SJCRH30 (cell line): ENCODE results near the gene GJC2. TPM values are rescaled to one million over a fixed set of nuclear protein-coding genes. Genes with fewer than 3 reads are reported as not detected.
"Not testable (repeated sequence)": the region's sequence is repeated elsewhere in the genome, so short reads cannot be mapped to it uniquely, and the experiment has no call there.

Source experiments
- DNase-seq, 2 experiments: peaks; one replicate each; pipeline ENCODE4 v3.0.0-alpha.2; 2015 to 2020
- H3K27ac ChIP-seq: fragments of 250-450 bp; sonication (Bioruptor Pico); 2 replicates; pipeline ENCODE4 v1.5.1; 2020; ENCODE audit warnings: mild to moderate bottlenecking, moderate library complexity
- H3K27me3 ChIP-seq: fragments of 250-450 bp; sonication (Bioruptor Pico); 2 replicates; pipeline ENCODE4 v1.5.1; 2020; ENCODE audit warnings: mild to moderate bottlenecking, moderate library complexity
- H3K36me3 ChIP-seq: fragments of 250-450 bp; sonication (Bioruptor Pico); 2 replicates; pipeline ENCODE4 v1.5.1; 2020; ENCODE audit warnings: mild to moderate bottlenecking, moderate library complexity
- H3K4me1 ChIP-seq: fragments of 250-450 bp; sonication (Bioruptor Pico); 2 replicates; pipeline ENCODE4 v1.5.1; 2020; ENCODE audit warnings: mild to moderate bottlenecking, moderate library complexity
- H3K4me3 ChIP-seq: fragments of 250-450 bp; sonication (Bioruptor Pico); 2 replicates; pipeline ENCODE4 v1.5.1; 2020; ENCODE audit warnings: mild to moderate bottlenecking, moderate library complexity
- H3K9me3 ChIP-seq: fragments of 250-450 bp; sonication (Bioruptor Pico); replicated peaks from 2 replicates; pipeline ENCODE4 v1.5.1; 2020; ENCODE audit warnings: mild to moderate bottlenecking, moderate library complexity
- total RNA-seq: library from RNA; depleted of rRNA; stranded (reverse); fragments of >200 nt; shearing (Covaris generic); gene quantifications from 2 replicates; pipeline ENCODE4 v1.2.3, GENCODE V29; 2014

The GJC2 gene
- total RNA-seq, 1 experiment from 2014 or later: 0.59 TPM

DNA sequence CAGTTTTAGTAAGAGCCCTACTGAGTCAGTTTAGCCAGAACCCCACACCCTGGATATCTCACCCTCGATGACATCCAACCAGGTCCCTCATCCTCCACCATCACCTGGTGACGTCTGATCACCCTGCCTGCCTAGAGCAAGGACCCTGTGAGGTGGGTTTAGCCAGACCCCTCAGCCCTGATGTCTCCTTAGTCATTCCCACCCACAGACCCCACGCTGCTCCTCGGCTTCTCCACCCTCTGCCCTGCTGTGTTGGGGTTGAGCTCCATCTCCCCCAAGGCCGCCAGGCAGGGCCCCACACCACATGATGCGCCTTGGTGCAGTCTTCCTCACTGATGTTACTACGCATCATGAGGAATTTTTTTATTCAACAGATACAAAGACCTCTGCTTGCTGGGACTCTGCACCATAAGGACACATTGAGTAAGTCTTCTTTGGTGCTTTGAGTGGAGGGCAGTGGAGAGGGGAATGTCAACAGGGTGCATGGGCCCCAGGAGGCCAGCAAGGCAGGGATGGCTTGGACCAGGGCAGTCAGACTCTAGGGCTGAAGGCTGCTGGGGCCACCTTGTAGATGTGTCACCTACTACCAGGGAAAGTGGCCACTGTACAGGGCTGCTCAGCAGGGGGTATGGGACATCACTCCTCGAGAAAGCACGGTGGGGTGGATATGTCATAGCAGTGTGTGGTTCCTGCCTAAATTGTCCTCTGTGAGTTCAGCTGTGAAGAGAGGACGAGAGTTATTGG lies 14.2 kb downstream of the GJC2 start:
- no peak overlapping the region for H3K27ac ChIP-seq
- peaks cover 13% of the 10 kb centered on the region for H3K4me1 ChIP-seq
- no peaks in the 10 kb centered on the region for H3K27me3 ChIP-seq
- H3K4me3 ChIP-seq: no peak overlapping the region
- H3K36me3 ChIP-seq: no peaks in the 10 kb centered on the region
- no peak for DNase-seq
- no peaks in the 10 kb centered on the region for H3K9me3 ChIP-seq

DNA sequence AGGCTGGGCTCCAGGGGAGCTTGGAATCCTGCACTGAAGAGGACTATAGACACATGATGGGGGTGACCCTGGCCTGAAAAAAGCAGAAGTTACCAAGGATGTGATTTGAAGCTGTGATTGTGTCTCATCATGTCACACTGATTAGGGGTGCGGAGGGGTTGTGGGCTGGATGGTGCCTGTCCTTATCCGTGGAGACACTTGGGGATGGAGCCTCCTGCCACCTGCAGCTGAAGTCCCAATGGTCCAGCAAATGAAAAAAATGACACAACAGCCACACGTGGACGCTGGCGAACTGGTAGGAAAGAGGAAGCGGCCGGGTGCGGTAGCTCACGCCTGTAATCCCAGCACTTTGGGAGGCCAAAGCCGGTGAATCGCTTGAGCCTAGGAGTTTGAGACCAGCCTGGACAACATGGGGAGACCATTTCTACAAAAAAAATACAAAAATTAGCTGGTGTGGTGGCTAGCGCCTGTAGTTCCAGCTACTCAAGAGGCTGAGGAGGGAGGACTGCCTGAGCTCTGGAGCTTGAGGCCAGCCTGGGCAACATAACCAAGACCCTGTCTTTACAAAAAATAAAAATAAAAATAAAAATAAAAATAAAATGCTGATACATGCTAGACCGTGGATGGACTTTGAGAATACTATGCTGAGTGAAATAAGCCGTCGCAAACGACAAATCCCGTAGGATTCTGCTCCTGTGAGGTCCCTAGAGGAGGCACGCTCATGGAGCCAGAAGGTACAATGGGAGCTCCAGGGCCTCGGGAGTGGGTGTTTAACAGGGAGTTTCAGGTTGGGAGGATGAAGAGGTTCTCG lies 15.0 kb downstream of the GJC2 start:
- Histone ChIP-seq H3K27me3 (no peaks in the 10 kb centered on the region), H3K27ac (peak overlapping the region; percentile 56), H3K9me3 (no peaks in the 10 kb centered on the region), H3K4me3 (peak overlapping the region; percentile 92), H3K36me3 (no peaks in the 10 kb centered on the region), H3K4me1 (peaks cover 13% of the 10 kb centered on the region)
- no peak for DNase-seq

DNA sequence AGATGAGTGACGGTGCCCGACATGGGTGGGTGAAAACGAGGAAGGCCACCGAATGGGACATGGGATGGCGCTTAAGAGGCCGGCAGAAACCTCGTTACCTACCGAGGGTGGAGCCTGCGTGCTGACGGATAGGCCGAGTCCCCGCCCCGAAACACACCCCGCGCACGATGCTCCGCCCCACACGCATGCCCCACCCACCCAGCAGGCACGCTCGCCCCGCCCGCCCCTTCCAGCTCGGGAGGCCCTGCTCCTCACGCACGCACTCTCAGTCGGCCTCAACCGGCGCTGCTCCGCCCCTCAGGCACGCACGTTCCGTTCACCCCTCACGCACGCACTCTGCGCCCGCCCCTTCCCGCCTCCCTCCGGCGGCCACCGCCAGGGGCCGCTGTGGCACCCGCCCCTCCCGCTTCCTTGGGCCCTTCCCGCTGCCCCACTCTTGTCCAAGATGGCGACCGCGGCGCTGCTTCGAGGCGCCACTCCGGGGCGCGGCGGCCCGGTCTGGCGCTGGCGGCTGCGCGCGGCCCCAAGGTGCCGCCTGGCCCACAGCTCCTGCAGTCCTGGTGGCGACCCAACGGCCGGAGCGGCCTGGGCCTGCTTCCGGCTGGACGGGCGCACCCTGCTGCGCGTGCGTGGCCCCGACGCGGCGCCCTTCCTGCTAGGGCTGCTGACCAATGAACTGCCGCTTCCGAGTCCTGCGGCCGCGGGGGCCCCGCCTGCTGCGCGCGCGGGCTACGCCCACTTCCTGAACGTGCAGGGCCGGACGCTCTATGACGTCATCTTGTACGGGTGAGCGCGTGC lies 15.8 kb downstream of the GJC2 start, which contains the start of gene IBA57:
Gene IBA57, plus strand, starts transcription at position 433 of the 798 bp plus-strand sequence. Its CDS starts 13 bp downstream, at position 446.
- H3K4me1 ChIP-seq: peaks cover 13% of the 10 kb centered on the region
- H3K27ac ChIP-seq: peak within 1 kb of the TSS; percentile 79
- H3K9me3 ChIP-seq: no peaks in the 10 kb centered on the region
- peak; percentile 99 to 100 for DNase-seq
- peak within 1 kb of the TSS; percentile 92 for H3K4me3 ChIP-seq
- no peaks in the 10 kb centered on the region for H3K27me3 ChIP-seq
- H3K36me3 ChIP-seq: no peaks in the 10 kb centered on the region

DNA sequence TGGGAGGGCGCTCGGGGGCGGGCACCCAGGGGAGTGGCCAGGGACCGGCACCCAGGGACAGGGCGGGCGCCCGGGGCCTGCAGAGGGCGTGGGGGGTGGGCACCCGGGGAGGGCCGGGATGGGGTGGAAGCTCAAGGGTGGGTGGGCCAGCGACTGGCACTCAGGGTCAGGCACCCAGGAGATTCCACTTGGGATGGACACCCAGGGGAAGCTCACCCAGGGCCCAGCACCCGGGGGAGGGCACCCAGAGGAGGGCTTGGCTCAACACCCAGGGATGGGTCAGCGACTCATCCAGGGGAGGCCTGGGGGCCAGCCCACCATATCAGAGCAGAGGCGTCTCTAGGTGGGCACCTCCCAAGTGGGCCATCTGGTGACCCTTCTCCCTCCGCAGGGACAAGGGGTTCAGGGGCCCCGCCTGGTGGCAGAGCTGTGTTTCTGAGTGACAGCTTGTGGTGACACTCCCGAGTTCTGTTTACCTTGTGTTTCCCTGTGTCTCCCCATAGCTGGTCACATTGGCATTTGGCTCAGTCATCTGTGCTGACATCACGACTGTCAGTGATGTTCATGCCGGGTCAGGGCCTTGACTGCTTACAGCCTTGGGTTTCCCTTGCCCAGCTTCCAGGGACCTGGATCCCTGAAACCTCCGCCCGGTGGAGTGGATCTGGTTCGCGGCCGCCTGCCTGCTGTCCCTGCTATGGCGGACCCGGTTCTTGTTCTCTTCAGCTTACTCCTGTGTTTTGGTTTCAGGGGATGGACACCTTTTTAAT lies 16.6 kb downstream of the GJC2 start:
- peak; percentile 54 to 62 for DNase-seq
- H3K27me3 ChIP-seq: no peaks in the 10 kb centered on the region
- H3K4me1 ChIP-seq: peaks cover 13% of the 10 kb centered on the region
- peak overlapping the region; percentile 79 for H3K27ac ChIP-seq
- no peaks in the 10 kb centered on the region for H3K9me3 ChIP-seq
- no peaks in the 10 kb centered on the region for H3K36me3 ChIP-seq
- H3K4me3 ChIP-seq: peak overlapping the region; percentile 92

DNA sequence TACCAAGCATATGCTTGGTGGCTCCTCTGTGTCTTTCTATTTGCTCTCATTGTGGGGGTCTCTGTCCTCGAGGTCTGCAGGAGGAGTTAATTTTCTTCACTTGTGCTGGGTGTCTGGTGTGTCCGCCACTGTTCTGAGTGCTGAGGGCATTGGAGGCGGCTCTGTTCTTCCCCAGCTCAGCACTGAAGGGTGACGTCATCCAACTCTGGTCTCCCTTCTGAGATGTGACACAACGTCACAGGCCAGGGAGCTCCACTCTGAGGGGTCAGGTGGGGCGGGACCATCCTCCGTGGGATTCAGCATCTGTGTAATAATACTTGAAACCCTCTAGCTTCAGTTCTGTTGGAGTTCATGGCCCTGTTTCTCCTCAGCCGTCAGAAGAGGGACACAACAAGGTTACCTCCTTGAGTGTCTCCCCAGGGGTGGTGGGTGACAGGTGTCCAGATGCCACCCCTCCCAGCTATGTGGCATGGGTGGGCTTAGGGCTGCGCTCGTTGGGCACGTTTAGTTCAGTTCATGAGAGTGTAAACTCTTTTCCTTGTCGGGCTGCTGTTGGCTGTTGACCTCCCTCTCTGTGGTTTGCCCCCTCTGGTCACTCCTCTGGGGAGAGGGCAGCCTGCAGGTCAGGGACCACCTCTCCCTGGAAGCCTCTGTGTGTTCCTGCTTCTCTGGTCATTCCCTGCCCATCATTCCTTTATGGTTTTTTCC lies 19.0 kb downstream of the GJC2 start:
- Histone ChIP-seq H3K9me3 (no peaks in the 10 kb centered on the region), H3K36me3 (no peaks in the 10 kb centered on the region), H3K27ac (no peak overlapping the region), H3K4me1 (peaks cover 4% of the 10 kb centered on the region; the same call in 1 of the 2 replicates), H3K4me3 (no peak overlapping the region), H3K27me3 (no peaks in the 10 kb centered on the region)
- DNase-seq: no peak

DNA sequence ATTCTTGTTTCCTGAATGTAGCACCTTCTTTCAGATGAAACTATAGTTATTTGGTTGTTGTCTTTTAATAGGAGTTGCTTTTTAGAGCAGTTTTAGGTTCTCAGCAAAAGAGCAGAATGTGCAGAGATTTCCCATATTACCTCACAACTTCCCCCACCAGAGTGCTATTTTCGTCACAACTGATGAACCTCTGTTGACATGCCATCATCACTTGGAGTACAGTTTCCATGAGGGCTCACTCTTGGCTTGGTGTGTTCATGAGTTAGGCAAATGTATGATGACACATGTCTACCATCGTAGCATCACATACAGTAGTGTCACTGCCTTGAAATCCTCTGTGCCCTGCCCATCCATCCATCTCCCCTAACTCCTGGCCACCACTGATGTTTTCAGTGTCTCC lies 19.6 kb downstream of the GJC2 start:
- DNase-seq: no peak
- Histone ChIP-seq H3K4me1 (peaks cover 4% of the 10 kb centered on the region; the same call in 1 of the 2 replicates), H3K27me3 (no peaks in the 10 kb centered on the region), H3K36me3 (no peaks in the 10 kb centered on the region), H3K27ac (no peak overlapping the region), H3K4me3 (no peak overlapping the region), H3K9me3 (no peaks in the 10 kb centered on the region)

DNA sequence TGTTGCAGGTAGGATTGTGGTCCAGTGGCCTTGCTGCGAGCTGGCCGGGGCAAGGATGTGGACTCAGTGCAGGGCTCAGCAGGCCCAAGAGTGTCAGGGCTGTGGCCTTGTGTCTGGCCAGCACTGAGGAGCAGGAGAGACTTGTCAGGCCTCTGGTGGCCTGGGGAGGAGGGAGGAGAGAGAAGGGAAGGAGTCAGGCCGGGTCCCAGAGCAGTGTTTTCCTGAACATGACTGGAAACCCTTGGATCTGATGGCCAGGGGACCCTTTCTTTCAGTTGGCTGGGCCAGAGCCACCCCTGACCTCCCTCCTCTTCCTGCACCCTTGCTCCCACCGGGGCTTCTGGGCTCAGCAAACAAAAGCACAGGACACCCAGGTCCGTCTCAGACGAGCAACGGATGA lies 20.9 kb downstream of the GJC2 start:
- Histone ChIP-seq H3K9me3 (no peaks in the 10 kb centered on the region), H3K4me3 (no peak overlapping the region), H3K4me1 (peaks cover 4% of the 10 kb centered on the region; the same call in 1 of the 2 replicates), H3K27ac (no peak overlapping the region), H3K36me3 (no peaks in the 10 kb centered on the region), H3K27me3 (no peaks in the 10 kb centered on the region)
- DNase-seq: no peak

DNA sequence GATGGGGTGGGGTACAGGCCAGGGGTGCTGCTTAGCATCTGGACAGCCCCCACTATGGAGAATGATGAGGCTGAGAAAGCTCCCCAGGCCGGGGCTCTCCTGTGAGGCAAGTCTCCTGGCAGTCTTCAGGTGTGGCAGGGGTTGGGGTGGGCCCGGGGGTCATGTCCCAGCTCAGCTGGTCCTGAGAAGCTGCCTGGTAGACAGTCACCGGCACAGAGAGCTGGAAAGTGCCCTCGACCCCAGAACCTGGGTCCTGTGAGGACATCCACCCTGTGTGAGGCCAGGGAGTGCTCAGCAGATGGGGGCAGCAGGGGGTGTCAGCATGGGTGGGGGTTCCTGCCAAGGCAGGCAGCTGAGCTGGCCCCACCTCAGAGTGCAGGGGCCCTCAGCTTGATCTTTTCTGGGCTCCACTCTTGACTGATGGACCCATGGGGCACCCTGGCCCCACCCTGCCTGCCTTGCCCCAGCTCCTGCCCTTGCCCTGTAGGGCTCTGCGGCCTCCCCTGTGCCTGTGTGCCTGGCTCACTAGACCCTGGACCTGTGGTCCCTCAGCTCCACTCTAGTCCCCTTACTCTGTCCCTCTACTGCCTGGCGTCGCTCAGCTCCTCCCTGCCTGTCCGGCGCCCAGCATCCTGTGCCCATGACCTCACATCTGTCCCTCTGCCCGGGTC lies 21.6 kb downstream of the GJC2 start:
- H3K27ac ChIP-seq: no peak overlapping the region
- peaks cover 4% of the 10 kb centered on the region; the same call in 1 of the 2 replicates for H3K4me1 ChIP-seq
- H3K27me3 ChIP-seq: no peaks in the 10 kb centered on the region
- no peak for DNase-seq
- H3K36me3 ChIP-seq: no peaks in the 10 kb centered on the region
- no peak overlapping the region for H3K4me3 ChIP-seq
- no peaks in the 10 kb centered on the region for H3K9me3 ChIP-seq

DNA sequence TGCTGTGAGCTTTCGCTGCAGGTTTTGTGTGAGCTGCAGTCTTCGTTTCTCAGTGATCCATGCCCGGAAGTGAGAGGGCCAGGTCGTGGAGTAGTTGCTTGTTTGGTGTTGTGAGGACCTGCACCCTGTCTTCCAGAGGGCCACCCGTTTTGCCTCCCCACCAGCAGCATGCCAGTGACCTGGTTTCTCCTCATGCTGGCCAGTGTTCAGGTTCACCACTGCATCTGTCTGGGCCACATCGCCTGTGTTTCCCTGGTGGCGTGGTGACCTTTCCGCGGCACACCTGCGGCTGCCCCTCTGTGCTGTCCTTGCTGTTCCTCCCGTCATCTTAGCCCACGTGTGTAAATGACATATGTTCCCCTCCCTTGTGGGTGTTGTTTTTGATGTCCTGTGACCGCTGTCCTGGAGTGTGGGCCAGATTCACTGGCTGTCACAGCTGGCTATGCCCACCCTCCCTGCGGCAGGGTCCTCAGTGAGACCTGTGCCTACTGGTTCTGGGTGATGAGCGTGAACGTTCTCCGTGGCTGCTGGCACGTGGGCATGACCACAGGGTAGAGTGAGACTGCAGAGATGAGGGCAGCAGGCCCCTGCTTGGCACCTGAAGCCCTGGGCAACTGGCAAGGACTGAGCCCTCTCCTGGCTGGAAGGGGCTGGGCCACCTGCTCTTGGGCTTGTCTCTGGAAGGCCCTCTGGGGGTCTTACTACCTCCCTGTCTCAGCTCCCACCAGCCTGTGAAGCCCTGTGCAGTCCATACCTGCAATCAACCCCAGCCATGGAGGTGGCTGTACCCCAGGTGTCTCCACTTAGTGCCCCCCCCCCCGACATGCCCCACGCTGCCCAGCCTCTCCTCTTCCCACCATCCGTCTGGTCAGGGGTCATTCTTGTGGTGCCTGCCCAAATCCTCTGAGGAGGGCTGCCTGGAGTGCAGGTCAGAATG lies 23.1 kb downstream of the GJC2 start:
- H3K9me3 ChIP-seq: no peaks in the 10 kb centered on the region
- H3K27ac ChIP-seq: no peak overlapping the region
- no peak for DNase-seq
- no peaks in the 10 kb centered on the region for H3K27me3 ChIP-seq
- no peak overlapping the region for H3K4me3 ChIP-seq
- no peaks in the 10 kb centered on the region for H3K4me1 ChIP-seq
- no peaks in the 10 kb centered on the region for H3K36me3 ChIP-seq

DNA sequence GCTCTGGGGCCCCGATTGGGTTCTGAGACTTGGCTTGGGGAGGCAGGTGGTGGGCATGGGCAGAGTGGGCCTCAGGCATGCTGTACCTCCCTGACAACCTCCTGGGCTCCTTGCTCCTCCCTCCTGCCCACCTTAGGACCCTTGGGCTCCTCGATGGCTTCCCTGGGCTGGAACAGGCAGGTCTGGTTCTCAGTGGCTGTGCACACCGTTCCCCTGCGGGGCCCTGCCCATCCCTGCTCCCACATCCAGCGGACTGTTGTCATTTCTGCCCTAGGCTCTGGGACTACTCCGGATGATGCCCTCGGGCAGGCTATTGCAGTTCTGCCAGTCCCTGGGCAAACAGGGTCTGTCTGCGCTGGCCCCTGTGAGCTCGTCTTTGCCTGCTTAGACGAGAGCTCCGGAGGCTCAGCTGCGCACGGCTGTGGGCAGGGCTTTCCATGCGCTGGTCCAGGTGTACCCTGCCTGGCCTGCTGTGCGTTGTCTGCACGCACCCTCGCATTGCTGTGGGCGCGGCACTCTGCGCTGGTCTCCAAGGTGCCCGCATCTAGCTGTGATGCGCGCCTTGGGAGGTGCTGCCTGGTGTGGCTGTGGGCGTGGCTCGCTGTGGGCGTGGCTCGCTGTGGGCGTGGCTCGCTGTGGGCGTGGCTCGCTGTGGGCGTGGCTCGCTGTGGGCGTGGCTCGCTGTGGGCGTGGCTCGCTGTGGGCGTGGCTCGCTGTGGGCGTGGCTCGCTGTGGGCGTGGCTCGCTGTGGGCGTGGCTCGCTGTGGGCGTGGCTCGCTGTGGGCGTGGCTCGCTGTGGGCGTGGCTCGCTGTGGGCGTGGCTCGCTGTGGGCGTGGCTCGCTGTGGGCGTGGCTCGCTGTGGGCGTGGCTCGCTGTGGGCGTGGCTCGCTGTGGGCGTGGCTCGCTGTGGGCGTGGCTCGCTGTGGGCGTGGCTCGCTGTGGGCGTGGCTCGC lies 24.1 kb downstream of the GJC2 start:
- not testable (repeated sequence) for H3K27me3 ChIP-seq, H3K27ac ChIP-seq, H3K4me3 ChIP-seq, H3K36me3 ChIP-seq, H3K4me1 ChIP-seq, H3K9me3 ChIP-seq, DNase-seq

DNA sequence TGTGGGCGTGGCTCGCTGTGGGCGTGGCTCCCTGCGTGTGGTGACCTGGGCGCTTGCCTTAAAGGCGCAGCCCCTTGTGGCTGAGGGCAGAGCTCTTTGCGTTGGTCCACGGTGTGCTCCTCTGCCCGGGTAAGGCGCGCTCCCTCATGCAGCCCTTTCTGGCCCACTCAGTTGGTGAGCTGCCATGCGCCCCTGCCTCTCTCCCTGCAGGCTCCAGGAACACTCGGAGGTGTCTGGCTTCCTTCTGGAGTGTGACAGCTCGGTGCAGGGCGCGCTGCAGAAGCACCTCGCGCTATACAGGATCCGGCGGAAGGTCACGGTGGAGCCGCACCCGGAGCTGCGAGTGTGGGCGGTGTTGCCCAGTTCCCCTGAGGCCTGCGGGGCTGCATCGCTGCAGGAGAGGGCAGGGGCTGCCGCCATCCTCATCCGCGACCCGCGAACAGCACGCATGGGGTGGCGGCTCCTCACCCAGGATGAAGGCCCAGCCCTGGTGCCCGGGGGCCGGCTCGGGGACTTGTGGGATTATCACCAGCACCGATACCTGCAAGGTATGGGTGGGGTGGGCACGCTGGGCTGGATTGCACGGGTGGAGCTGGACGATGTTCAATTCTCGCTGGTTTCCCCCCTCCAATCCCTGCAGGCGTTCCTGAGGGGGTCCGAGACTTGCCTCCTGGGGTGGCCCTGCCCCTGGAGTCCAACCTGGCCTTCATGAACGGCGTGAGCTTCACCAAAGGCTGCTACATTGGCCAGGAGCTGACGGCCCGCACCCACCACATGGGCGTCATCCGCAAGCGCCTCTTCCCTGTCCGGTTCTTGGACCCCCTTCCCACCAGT lies 25.0 kb downstream of the GJC2 start:
- no peaks in the 10 kb centered on the region for H3K4me1 ChIP-seq
- H3K4me3 ChIP-seq: no peak overlapping the region
- no peaks in the 10 kb centered on the region for H3K9me3 ChIP-seq
- no peak for DNase-seq
- no peaks in the 10 kb centered on the region for H3K27me3 ChIP-seq
- H3K36me3 ChIP-seq: no peaks in the 10 kb centered on the region
- H3K27ac ChIP-seq: no peak overlapping the region
